ENCODE data around the gene ADAM19. TPM values are rescaled to one million over a fixed set of nuclear protein-coding genes. Genes with fewer than 3 reads are reported as not detected.

The ADAM19 gene
- total RNA-seq, 4 donors from 2014 or later = 6.4 to 15.2 (median 10.0) TPM

- H3K27ac ChIP-seq = no peak overlapping the region
- H3K9me3 ChIP-seq = no peaks in the 10 kb centered on the region
- intact Hi-C loops (cut with DNase I) = no loop called here
- H3K4me3 ChIP-seq (replicated peaks in 1 of 3) = no peak overlapping the region
- no peaks in the 10 kb centered on the region for H3K4me1 ChIP-seq
- DNase-seq = no peak
- H3K27me3 ChIP-seq = no peaks in the 10 kb centered on the region
- WGBS, 2 donors = 83 to 88% methylated on average over 12 of the region's 12 CpGs
- H3K36me3 ChIP-seq = no peaks in the 10 kb centered on the region
- TF ChIP-seq CTCF (IDR thresholded peaks at IDR 0.05) (no peak), POLR2A (IDR thresholded peaks at IDR 0.05) (no peak)
Measured at GRCh38 chr5:157603333-157604190, 28.0 kb upstream of the ADAM19 start.

- Histone ChIP-seq H3K4me3 (replicated peaks in 1 of 3) (no peak overlapping the region), H3K9me3 (no peaks in the 10 kb centered on the region), H3K36me3 (no peaks in the 10 kb centered on the region), H3K27ac (no peak overlapping the region), H3K4me1 (no peaks in the 10 kb centered on the region), H3K27me3 (no peaks in the 10 kb centered on the region)
- intact Hi-C loops (cut with DNase I) = no loop called here
- no peak for TF ChIP-seq CTCF (IDR thresholded peaks at IDR 0.05)
- no peak for TF ChIP-seq POLR2A (IDR thresholded peaks at IDR 0.05)
- 85 to 86% methylated on average over 4 of the region's 4 CpGs for WGBS, 2 donors
- DNase-seq = no peak
Measured at GRCh38 chr5:157602505-157602904, 26.9 kb upstream of the ADAM19 start.

- DNase-seq = no peak
- TF ChIP-seq CTCF (IDR thresholded peaks at IDR 0.05) = no peak
- no peak for TF ChIP-seq POLR2A (IDR thresholded peaks at IDR 0.05)
- Histone ChIP-seq H3K27ac (no peak overlapping the region), H3K9me3 (no peaks in the 10 kb centered on the region), H3K27me3 (no peaks in the 10 kb centered on the region), H3K36me3 (no peaks in the 10 kb centered on the region), H3K4me1 (no peaks in the 10 kb centered on the region), H3K4me3 (replicated peaks in 1 of 3) (no peak overlapping the region)
- 90 to 100% methylated on average over 1 of the region's 1 CpG for WGBS, 2 donors
- intact Hi-C loops (cut with DNase I) = no loop called here
Measured at GRCh38 chr5:157600252-157600651, 24.7 kb upstream of the ADAM19 start.

- no peaks in the 10 kb centered on the region for H3K36me3 ChIP-seq
- DNase-seq = no peak
- TF ChIP-seq CTCF (IDR thresholded peaks at IDR 0.05) (no peak), POLR2A (IDR thresholded peaks at IDR 0.05) (no peak)
- H3K27ac ChIP-seq = no peak overlapping the region
- H3K9me3 ChIP-seq = no peaks in the 10 kb centered on the region
- no peaks in the 10 kb centered on the region for H3K4me1 ChIP-seq
- intact Hi-C loops (cut with DNase I) = no loop called here
- H3K4me3 ChIP-seq (replicated peaks in 1 of 3) = no peak overlapping the region
- WGBS, 2 donors = 87 to 92% methylated on average over 3 of the region's 3 CpGs
- no peaks in the 10 kb centered on the region for H3K27me3 ChIP-seq
Measured at GRCh38 chr5:157599565-157599964, 24.0 kb upstream of the ADAM19 start.

GRCh38 chr5:157598350-157598936 is 22.9 kb upstream of the ADAM19 start:
- Histone ChIP-seq H3K4me3 (replicated peaks in 1 of 3) (no peak overlapping the region), H3K36me3 (no peaks in the 10 kb centered on the region), H3K27ac (no peak overlapping the region), H3K4me1 (no peaks in the 10 kb centered on the region), H3K9me3 (no peaks in the 10 kb centered on the region), H3K27me3 (no peaks in the 10 kb centered on the region)
- 92 to 94% methylated on average over 2 of the region's 2 CpGs for WGBS, 2 donors
- DNase-seq = no peak
- TF ChIP-seq CTCF (IDR thresholded peaks at IDR 0.05) (no peak), POLR2A (IDR thresholded peaks at IDR 0.05) (no peak)
- intact Hi-C loops (cut with DNase I) = no loop called here
